ENCODE data around the gene HS6ST1.

HS6ST1 gene, protein sequence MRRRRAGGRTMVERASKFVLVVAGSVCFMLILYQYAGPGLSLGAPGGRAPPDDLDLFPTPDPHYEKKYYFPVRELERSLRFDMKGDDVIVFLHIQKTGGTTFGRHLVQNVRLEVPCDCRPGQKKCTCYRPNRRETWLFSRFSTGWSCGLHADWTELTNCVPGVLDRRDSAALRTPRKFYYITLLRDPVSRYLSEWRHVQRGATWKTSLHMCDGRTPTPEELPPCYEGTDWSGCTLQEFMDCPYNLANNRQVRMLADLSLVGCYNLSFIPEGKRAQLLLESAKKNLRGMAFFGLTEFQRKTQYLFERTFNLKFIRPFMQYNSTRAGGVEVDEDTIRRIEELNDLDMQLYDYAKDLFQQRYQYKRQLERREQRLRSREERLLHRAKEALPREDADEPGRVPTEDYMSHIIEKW

DNA sequence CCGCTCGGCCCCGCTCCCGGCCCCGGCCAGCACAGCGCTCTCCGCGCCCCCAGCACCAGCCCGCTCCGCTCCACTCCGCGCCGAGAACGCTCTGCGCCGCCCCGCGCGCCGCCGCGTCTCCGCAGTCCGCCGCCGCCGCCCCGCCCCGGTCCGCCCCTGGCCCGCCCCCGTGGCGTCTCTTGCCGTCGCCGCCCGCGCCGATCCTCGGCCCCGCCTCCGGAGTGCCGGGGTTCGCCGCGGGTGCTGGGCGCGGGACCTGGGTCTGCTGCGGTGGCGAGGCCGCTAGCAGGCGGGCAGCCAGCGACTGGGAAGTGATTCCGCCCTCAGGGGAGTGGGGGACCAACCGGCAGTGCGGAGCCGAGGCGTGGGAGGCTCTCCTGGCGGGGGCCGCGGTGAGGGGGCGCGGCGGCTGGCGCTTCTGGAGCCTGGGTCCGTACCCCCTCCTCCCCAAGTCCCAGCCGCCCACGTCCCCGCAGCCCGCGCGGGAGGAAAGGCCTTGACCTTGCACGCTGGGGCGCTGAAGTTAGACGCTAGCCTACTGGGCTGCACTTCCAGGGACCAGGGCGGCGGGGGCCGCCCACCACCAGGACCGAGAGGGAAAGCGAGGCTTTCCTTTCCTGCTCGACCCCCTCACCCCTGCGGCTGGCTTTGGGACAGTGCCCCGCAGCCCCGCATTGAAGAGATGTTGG lies at the start of gene HS6ST1:
TSS of gene HS6ST1 (minus strand) at position 93 of the 689 bp plus-strand sequence. CDS start 305 bp downstream, outside the sequence.
- DNase-seq (ENCODE audit: low read depth in 2 of 2) = peak; percentile 69 to 85

DNA sequence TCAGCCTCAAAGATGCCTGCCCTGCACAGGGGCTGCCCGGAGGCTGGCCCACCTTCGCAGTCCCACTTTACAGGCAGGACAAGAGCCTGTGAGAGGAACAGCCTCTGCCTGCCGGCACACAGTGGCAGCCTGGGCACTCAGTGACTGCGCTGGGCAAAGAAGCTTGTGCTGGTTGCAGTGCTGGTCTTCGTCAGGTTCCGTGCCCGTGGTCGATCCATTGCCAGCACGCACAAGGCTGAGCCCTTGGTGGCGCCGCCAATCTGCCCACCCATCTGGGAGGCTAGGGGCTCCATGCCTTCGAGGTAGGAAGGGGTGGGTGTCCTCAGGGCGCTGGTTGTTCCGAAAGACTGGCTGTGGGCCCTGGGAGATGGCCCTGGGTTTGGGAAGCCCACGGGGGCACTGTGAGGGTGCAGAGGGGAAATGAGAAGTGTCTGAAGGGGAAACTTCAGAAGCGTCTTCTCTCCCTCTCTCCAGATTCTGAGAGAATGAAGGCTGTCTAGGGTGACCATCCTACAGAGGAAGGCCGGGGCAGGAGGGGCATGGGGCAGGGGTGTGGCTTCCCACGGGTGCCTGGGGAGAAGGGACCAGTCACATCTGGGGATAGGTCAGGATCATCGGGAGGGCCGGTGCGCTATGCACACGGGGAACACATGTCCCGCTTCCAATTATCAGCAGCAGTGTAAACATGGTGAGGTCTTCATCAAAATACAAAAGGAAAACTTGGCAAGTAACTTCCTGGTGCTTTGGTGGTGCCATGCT lies 49.1 kb upstream of the HS6ST1 start:
- DNase-seq (ENCODE audit: low read depth in 2 of 2) = no peak

DNA sequence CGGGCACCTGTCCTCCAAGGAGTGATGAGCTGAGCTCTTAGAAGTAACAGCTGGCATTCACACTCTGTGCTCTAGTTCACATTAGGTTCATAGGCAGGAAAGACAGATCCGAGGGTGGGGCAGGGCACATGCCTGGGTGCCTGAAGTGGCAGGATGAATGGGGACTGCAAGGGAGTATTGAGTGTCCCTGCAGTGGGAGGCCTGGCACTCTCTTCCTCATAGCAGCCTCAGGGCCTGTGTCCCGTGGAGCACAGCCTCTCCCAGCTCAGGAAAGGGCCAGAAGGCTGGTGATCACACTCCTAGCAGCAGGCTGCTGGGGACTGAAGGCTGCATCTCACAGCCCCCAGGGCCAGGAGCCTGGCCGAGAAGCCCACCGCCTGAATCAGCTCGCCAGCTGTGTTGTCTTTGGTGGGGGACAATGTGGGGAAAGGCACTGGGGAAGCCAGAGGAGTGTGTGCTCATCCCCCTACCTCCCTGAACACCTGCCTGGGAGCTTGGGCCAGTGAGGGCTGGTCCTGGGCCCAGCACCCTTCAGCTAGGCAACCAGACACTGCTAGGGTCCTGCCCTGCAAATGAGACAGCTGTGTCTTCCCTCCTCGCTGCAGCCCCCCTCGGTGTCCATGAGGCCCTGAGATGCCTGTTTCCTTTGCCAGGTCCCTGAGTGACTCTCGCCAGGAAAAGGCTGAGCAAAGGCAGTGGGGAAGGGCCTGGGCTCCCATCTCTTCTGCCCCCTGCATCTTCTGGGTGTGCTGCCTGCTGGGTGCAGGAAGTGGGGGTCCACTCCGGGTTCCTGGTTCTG lies 48.2 kb upstream of the HS6ST1 start:
- DNase-seq (ENCODE audit: low read depth in 2 of 2) = no peak

DNA sequence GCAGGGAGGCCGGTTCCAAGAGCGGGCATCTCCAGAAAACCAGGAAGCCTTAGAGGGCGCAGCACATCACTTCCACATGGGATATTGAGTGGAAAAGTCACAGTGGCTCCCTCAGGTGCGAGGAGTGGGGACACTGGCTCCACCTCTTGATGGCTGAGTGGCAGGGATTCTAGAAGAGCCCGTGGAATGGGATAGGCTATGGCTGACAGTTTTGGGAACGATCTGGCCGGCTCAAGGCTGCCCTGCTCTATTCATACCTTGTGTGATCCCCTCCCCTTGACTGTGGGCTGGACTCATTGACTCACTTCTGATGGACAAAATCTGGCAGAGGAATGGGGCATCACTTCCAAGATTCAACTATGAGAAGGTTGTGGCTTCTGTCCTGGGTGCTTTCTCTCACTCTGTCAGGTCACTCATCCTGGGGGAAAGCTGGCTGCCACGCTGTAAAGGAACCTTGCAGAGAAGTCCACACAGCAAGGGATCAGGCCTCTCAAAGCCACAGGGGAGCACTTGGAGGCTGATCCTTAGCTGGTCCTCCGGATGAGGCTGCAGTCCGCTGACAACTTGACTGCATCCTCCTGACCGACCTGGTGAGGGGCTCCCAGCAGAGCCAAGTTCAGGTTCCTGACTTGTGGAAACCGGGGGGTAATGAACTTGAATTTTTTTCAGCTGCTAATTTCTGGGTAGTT lies 46.7 kb upstream of the HS6ST1 start:
- no peak for DNase-seq (ENCODE audit: low read depth in 2 of 2)

DNA sequence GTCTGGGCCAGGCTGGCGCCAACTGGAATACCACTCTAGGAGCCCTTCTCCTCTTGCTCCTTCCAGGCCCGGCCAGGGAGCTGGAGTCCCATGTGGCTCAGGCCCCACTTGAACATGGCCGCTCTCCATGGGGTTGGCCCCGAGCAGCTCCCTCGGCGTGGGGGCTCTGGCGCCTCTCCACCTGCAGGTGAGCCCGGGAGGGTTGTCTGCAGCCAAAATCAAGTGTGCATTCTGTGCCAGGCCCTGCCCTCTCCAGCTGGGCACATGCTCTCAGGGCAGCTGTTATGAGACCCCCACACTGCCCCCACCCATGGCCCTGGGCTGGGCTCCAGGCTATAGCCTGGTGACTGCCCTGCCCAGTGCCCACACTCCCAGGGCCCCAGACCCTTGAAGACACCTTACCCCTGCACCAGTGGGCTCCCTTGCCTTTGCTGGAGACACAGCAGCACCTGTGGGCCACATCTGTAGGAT lies 45.8 kb upstream of the HS6ST1 start:
- no peak for DNase-seq (ENCODE audit: low read depth in 2 of 2)

DNA sequence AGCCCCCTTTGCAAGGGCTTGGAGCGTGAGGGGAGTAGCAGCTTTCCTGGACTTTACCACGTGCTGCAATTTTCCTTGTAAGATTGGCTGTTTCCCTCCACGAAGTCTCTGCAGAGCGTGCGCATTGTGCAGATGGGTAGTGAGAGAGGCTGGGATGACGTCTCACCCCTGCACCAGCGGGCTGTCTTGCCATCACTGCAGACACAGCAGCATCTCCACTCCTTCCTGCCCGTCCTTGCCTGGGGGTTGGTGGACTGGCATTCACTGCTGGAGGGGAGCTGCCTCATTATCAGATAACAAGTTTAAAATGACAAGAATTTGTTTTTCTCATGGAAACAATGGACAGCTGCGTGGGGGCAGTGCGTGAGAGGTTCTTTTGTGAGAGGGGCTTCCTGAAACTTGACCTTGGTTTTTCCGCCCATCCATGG lies 45.3 kb upstream of the HS6ST1 start:
- DNase-seq (ENCODE audit: low read depth in 2 of 2) = no peak

DNA sequence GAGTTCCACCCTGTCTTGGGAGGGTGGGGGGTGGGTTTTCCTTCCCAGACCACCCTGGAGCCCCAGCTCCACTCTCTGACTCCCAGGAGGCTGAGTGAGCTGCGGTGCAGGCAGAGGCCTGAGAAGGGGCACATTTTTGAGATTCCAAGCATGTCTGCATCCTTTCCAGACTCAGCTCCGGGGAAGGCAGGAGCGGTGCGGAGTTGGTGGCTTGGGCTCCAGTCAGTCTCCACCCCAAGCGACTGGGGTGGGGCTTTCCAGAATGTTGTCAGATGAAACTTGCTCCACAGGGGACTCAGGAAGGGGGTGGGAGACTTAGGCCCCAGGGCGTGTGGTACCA lies 44.2 kb upstream of the HS6ST1 start:
- no peak for DNase-seq (ENCODE audit: low read depth in 2 of 2)

DNA sequence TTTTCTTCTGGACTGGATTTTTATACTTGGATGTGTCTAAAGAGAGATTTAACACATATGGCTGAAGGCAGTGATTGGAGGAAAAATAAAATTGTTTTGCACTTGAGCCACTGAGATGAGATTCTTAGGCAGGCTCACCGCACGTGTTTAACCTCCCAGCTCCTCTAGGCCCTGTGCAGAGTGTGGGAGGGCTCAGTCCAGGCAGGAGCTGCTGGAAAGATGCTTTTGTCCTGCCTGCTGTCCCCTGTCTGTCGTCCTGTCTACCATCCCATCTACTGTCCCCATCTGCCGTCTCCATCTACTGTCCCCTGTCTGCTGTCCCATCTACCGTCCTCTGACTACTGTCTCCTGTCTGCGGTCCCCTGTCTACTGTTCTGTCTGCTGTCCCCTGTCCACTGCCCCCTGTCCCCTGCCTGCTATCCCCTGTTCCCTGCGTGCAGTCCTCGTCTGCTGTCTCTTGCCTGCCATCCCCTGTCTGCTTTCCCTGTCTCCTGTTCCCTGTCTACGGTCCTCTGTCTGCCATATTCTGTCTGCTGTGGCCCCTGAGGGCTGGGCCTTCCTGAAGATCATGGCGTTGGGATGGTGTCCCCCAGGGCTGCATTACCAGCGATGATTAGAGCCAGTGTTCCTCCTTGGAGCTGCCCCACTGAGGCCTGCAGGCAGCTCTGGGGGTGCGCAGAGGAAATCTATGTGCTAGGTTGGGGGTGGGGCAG lies 43.7 kb upstream of the HS6ST1 start:
- no peak for DNase-seq (ENCODE audit: low read depth in 2 of 2)

DNA sequence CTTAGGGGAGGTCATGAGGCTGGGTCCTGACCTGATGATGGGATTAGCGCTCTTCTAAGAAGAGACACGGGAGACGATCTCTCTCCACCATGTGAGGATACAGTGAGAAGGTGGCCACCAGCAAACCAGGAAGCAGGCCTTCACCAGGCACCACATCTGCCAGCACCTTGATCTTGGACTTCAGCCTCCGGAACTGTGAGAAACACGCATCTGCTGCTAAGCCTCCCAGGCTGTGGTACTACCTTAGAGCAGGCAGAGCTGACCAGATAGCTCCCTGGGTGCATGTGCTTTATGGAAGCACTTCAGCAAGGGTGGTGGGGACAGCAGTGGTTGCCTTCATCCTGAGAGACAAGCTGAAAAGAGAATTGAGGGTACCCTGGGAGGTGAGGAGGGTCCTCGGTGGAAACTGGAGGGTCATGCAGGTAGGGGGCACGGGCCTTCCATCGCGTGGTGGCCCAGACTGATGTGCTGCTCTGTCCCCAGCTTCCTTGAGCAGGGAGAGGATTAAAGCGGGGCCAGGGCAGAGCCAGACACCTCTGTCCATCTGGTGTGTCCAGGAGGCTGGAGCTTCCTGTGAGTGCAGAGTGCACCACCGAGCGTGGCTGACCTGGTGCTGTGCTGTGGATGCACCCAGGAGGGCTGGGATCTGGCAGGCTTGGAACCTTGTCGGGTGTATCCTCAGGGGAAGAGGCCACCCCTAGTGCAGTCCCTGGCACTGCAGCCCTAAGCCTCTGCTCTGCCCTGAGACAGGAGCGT lies 42.9 kb upstream of the HS6ST1 start:
- no peak for DNase-seq (ENCODE audit: low read depth in 2 of 2)

DNA sequence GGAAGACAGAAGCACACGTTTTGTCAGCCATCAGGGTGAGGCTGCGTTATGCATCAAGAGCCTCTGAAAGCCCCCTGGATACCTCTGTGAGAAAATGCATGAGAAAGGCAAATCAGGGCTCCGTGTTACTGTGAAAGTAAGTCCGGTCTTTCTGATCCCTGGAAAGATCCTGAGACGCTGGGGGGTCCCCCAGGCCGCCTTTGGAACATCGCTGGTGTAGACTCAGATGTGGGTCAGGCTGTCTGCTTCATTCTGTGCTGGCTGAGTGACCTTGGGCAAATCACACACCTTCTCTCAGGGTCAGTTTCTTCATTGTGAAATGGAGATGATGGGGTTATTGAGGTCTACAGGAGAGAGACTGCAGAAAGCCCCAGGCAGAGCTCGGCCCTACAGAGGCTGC lies 42.0 kb upstream of the HS6ST1 start:
- no peak for DNase-seq (ENCODE audit: low read depth in 2 of 2)

DNA sequence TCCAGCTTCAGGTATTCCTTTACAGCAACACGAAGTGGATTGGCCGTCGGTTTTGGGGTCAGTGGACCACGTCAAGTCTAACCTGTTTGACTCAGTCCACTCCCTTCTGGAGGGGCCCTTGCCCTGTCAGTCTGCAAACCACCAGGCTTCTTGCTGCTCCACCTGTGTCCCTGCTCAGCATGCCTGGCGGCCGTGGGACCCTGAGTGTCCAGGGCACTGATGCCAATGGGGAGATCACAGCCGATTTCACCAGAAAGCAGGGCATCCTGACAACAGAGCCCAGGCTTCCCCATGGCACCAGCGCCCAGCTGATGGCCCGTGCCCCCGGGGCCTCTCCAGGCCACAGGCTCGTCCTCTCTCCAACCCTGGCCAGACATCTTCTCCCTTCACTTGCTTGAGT lies 41.2 kb upstream of the HS6ST1 start:
- no peak for DNase-seq (ENCODE audit: low read depth in 2 of 2)

DNA sequence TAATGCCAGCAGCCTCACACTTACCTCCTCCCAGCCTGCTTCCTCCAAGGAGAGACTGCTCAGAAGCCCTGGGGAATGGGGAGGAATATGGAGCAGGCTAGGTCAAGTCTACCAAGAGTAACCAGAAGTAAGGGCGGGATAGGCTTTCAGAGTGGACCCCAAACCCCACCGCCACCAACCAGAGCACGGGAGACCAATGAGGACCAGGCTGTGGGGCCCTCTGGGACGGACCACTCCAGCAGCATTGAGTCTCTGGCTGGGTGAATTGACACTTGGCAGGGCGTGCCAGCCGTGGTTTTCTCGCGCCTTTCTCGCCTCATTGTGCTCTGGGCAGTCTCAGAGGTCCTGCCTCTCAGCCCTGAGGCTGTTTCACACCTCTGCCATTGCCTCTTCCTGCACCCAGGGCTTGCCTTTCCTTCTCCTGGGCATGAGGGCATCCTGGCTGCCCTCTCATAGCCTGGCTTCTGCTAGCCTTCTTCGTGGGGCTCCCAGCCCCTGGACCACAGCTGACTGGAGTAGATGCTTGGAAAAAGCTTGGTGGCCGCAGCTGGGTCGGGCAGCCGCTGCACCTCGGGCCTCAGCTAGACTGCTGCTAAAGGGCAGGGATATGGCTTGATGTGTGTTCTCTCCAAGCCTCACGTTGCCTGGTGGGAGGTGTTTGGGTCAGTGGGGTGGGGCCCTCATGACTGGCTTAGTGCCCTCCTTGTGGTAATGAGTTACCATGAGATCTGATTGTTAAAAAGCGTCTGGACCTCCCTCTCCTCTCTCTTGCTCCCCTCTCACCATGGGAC lies 40.5 kb upstream of the HS6ST1 start:
- DNase-seq (ENCODE audit: low read depth in 2 of 2) = no peak

DNA sequence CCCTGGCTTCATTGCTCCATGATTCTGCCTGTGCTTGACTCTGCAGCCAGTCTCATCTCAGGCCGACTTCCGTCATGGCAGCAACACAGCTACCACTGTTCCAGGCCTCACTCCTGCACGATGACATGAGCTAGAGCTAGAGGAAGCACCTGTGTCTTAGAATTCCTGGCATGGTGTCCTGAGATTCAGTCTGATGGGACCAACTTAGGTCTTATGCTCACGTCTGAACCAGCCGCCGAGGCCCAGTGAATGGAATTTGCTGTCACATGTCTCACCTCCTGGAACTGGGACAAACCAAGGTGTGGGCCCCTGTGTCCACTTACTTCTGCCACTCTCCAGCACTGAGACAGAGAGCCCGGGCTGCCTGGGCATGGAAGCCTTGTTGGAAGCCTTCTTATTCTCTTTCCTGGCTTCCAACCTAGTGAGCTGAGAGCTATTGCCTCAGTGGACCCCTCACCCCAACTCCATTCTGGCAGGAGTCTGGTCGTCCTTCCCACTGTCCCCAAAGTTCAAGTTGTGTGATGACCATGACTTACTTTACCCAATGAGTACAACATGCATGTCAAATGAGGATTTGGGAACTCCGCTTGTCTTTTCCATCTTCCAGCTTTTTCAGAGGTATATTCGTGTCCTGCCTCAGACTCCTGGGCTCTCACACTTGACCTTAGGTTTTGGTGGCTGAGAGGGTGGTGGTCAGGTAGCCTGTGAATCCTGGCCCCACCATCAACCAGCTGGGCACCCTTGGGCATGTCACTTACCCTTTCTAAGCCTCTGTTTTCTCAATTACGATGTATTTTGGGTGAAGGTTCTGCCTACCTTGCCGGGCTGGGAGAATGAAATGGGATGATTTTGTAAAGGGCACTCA lies 39.1 kb upstream of the HS6ST1 start:
- DNase-seq (ENCODE audit: low read depth in 2 of 2) = no peak

DNA sequence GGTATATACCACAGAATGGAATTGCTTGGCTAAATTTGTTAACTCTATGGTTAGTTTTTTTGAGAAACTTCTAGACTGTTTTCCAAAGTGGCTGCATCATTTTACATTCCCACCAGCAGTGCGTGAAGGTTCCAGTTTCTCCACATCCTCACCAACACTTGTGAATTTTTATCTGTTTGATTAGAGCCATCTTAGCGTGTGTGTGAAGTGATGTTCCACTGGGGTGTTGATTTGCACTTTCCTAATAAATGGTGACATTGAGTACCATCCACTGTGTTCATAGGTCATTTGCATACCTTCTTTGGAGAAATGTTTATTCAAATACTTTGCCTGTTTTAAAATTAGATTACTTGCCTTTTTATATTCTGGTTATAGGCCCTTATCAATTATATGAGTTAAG lies 37.5 kb upstream of the HS6ST1 start:
- no peak for DNase-seq (ENCODE audit: low read depth in 2 of 2)

DNA sequence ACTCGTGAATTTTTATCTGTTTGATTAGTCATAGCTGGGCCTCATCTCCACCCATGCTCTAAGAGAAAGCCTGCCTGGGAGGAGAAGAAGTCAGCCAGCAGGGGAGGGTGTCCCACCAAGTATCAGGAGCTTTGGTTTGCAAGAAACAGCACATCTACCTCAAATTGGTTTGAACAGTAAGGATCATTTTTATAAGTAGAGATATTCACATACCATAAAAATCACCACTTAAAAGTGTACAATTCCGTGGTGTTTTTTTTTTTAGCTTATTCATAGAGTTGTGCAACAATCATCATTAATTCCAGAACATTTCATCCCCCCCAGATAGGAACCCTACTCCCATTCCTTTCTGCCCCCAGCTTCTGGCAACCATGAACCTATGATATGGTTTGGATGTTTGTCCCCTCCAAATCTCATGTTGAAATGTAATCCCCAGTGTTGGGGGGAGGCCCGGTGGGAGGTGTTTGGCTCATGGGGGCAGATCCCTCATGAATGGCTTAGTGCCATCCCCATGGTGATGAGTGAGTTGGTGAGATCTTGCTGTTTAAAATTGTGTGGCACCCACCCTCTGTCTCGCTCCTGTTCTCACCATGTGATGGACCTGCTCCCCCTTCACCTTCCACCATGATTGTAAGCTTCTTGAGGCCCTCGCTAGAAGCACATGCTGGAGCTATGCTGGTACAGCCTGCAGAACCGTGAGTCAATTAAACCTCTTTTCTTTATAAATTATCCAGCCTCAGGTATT lies 36.2 kb upstream of the HS6ST1 start:
- no peak for DNase-seq (ENCODE audit: low read depth in 2 of 2)

DNA sequence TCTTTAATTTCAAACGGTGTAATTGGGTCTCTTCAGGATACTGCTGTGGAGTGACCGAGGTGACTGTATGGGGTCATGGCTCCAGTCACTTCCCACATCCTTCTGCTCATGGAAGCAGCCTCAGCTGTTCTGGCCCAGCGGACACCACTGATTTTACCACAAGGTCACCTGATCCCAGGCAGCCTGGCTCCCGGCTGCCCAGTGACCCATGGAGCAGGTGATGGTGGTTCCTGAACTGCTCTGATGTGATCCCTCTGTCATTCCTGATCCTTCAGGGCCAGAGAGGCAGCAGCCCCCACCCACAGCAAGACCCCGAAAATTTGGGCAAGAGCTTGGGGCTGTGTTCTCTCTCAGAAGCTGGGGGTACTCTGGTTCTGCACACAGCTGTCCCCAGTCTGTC lies 35.5 kb upstream of the HS6ST1 start:
- no peak for DNase-seq (ENCODE audit: low read depth in 2 of 2)

DNA sequence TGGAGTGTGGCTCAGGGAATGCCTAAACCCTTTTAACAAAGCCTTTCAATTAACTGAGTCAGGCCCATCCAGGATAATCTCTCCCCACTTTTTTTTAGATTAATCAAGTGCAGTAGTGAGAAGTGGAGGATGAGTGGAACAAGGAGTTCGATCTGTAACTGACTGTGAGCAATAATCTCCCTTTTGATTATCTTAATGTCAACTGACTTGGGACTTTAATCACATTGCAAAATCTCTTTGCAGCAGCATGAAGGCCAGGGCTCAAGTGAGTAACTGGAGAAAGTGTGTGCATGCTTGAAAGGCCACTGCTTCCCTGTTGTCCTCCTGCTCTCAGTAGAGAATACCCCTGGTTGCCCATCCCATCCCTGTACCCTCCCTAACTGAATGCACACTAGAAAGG lies 32.1 kb upstream of the HS6ST1 start:
- no peak for DNase-seq (ENCODE audit: low read depth in 2 of 2)

Data from stimulated activated CD4-positive, alpha-beta T cell treated with anti-CD3 and anti-CD28 coated beads, Interleukin-15, amount 100 ng/mL, for 48 hours (primary cell).